Astrocyte (in vitro differentiated cells and primary cell): ENCODE measurements around the gene CTXND1.

Experiments used
- EZH2 ChIP-seq: IDR thresholded peaks from 2 replicates; pipeline ENCODE4 v1.6.1; 2012; ENCODE audit warnings: mild to moderate bottlenecking, low read length, inconsistent platforms; ENCODE audit not compliant: insufficient read depth
- TF ChIP-seq, protein P1 (sequence below): IDR thresholded peaks from 2 replicates; pipeline ENCODE4 v1.5.1; 2011; ENCODE audit warnings: low read depth, mild to moderate bottlenecking, inconsistent platforms, low read length, moderate library complexity; ENCODE audit not compliant: insufficient read depth

DNA sequence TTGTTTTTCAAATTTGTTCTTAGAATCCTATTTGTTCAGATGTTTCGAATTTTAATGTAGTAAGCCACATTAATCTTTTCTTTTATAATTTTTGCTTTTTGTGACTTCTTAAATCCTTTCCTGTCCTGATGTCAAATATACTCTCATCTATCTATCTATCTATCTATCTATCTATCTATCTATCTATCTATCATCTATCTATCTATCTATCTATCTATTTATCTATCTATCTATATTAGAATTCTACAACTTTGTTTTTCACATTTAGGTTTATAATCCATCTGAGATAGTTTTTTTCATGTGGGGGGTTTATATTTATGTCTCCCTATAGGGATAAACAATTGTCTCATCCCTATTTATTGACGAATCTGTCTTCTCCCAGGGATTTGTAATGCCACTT is 32.1 kb downstream of the CTXND1 start:
- TF ChIP-seq, protein P1, sequence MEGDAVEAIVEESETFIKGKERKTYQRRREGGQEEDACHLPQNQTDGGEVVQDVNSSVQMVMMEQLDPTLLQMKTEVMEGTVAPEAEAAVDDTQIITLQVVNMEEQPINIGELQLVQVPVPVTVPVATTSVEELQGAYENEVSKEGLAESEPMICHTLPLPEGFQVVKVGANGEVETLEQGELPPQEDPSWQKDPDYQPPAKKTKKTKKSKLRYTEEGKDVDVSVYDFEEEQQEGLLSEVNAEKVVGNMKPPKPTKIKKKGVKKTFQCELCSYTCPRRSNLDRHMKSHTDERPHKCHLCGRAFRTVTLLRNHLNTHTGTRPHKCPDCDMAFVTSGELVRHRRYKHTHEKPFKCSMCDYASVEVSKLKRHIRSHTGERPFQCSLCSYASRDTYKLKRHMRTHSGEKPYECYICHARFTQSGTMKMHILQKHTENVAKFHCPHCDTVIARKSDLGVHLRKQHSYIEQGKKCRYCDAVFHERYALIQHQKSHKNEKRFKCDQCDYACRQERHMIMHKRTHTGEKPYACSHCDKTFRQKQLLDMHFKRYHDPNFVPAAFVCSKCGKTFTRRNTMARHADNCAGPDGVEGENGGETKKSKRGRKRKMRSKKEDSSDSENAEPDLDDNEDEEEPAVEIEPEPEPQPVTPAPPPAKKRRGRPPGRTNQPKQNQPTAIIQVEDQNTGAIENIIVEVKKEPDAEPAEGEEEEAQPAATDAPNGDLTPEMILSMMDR = no peak
- no peak for TF ChIP-seq EZH2
